ENCODE results near the gene AP3M1.

The AP3M1 gene

GRCh38 chr10:74117738-74118137 lies 32.9 kb downstream of the AP3M1 start:
- Mint-ChIP-seq H3K27me3 (no peaks in the 10 kb centered on the region), H3K36me3 (peaks cover 77% of the 10 kb centered on the region), H3K4me1 (no peaks in the 10 kb centered on the region), H3K9me3 (no peaks in the 10 kb centered on the region), H3K4me3 (no peak overlapping the region), H3K27ac (no peak overlapping the region)
- CTCF ChIA-PET = no interaction called here
- DNase-seq = no peak

- CTCF ChIA-PET = interaction anchor here (0.7 to 1.1 kb wide), 3 partner anchors 8 to 12 kb away, joined by 3 read pairs; no protein-coding TSS in a partner anchor
- Mint-ChIP-seq H3K27ac (no peak overlapping the region), H3K27me3 (no peaks in the 10 kb centered on the region), H3K4me3 (no peak overlapping the region), H3K9me3 (no peaks in the 10 kb centered on the region), H3K4me1 (no peaks in the 10 kb centered on the region), H3K36me3 (peaks cover 86% of the 10 kb centered on the region)
- no peak for DNase-seq
These were observed 36.6 kb downstream of the AP3M1 start for GRCh38 chr10:74114041-74114448.

- CTCF ChIA-PET = interaction anchor here (0.7 to 1.6 kb wide), 3 partner anchors 10 to 234 kb away, joined by 3 to 4 read pairs (median 3); no protein-coding TSS in a partner anchor
- peaks cover 85% of the 10 kb centered on the region for H3K36me3 Mint-ChIP-seq
These were observed 37.1 kb downstream of the AP3M1 start for GRCh38 chr10:74113546-74113945.

GRCh38 chr10:74111799-74112198 lies 38.8 kb downstream of the AP3M1 start:
- no peak overlapping the region for H3K4me3 Mint-ChIP-seq
- H3K36me3 Mint-ChIP-seq = peaks cover 79% of the 10 kb centered on the region
- CTCF ChIA-PET = interaction anchor here (1.2 kb wide), 1 partner anchor 8 kb away, joined by 3 read pairs; no protein-coding TSS in a partner anchor
- H3K4me1 Mint-ChIP-seq = no peaks in the 10 kb centered on the region
- H3K9me3 Mint-ChIP-seq = no peaks in the 10 kb centered on the region
- H3K27ac Mint-ChIP-seq = no peak overlapping the region
- no peaks in the 10 kb centered on the region for H3K27me3 Mint-ChIP-seq
- DNase-seq = no peak

More at GRCh38 chr10:74113546-74113945, 37.1 kb downstream of the AP3M1 start:
- Mint-ChIP-seq H3K27me3 (no peaks in the 10 kb centered on the region), H3K9me3 (no peaks in the 10 kb centered on the region), H3K4me1 (no peaks in the 10 kb centered on the region), H3K27ac (no peak overlapping the region), H3K4me3 (no peak overlapping the region)
- no peak for DNase-seq

- CTCF ChIA-PET = interaction anchor here (1.0 to 1.6 kb wide), 4 partner anchors 10 to 110 kb away, joined by 3 to 8 read pairs (median 3); no protein-coding TSS in a partner anchor
- Mint-ChIP-seq H3K36me3 (peaks cover 76% of the 10 kb centered on the region), H3K27ac (no peak overlapping the region), H3K4me1 (no peaks in the 10 kb centered on the region), H3K9me3 (no peaks in the 10 kb centered on the region), H3K4me3 (no peak overlapping the region), H3K27me3 (no peaks in the 10 kb centered on the region)
- DNase-seq = no peak
These were observed 40.5 kb downstream of the AP3M1 start for GRCh38 chr10:74110120-74110519.

- H3K27ac Mint-ChIP-seq = no peak overlapping the region
- H3K4me1 Mint-ChIP-seq = no peaks in the 10 kb centered on the region
- no peak for DNase-seq
- no peak overlapping the region for H3K4me3 Mint-ChIP-seq
- H3K36me3 Mint-ChIP-seq = peaks cover 76% of the 10 kb centered on the region
- CTCF ChIA-PET = interaction anchor here (1.0 to 1.6 kb wide), 3 partner anchors 13 to 110 kb away, joined by 3 to 8 read pairs (median 3); no protein-coding TSS in a partner anchor
- H3K27me3 Mint-ChIP-seq = no peaks in the 10 kb centered on the region
- no peaks in the 10 kb centered on the region for H3K9me3 Mint-ChIP-seq
These were observed 41.2 kb downstream of the AP3M1 start for GRCh38 chr10:74109452-74109851.

- H3K36me3 Mint-ChIP-seq = peaks cover 72% of the 10 kb centered on the region
- H3K4me1 Mint-ChIP-seq = no peaks in the 10 kb centered on the region
- CTCF ChIA-PET = interaction anchor here (0.6 to 1.8 kb wide), 6 partner anchors 9 to 221 kb away, joined by 3 to 5 read pairs (median 3); no protein-coding TSS in a partner anchor
- DNase-seq = no peak
- no peaks in the 10 kb centered on the region for H3K27me3 Mint-ChIP-seq
- no peak overlapping the region for H3K27ac Mint-ChIP-seq
- H3K4me3 Mint-ChIP-seq = no peak overlapping the region
- H3K9me3 Mint-ChIP-seq = no peaks in the 10 kb centered on the region
These were observed 43.2 kb downstream of the AP3M1 start for GRCh38 chr10:74107391-74107790.

GRCh38 chr10:74104996-74105395 lies 45.6 kb downstream of the AP3M1 start:
- H3K36me3 Mint-ChIP-seq = peaks cover 52% of the 10 kb centered on the region
- H3K27ac Mint-ChIP-seq = no peak overlapping the region
- no peaks in the 10 kb centered on the region for H3K27me3 Mint-ChIP-seq
- no peaks in the 10 kb centered on the region for H3K4me1 Mint-ChIP-seq
- DNase-seq = no peak
- no peak overlapping the region for H3K4me3 Mint-ChIP-seq
- no peaks in the 10 kb centered on the region for H3K9me3 Mint-ChIP-seq
- CTCF ChIA-PET = interaction anchor here (1.1 to 3.2 kb wide), 5 partner anchors 11 to 219 kb away, joined by 3 to 33 read pairs (median 7); no protein-coding TSS in a partner anchor

GRCh38 chr10:74104480-74104879 lies 46.1 kb downstream of the AP3M1 start:
- no peak overlapping the region for H3K27ac Mint-ChIP-seq
- H3K27me3 Mint-ChIP-seq = no peaks in the 10 kb centered on the region
- no peaks in the 10 kb centered on the region for H3K4me1 Mint-ChIP-seq
- H3K36me3 Mint-ChIP-seq = peaks cover 50% of the 10 kb centered on the region
- no peak for DNase-seq
- CTCF ChIA-PET = interaction anchor here (1.3 to 3.2 kb wide), 6 partner anchors 9 to 218 kb away, joined by 3 to 33 read pairs (median 6); no protein-coding TSS in a partner anchor
- H3K4me3 Mint-ChIP-seq = no peak overlapping the region
- H3K9me3 Mint-ChIP-seq = no peaks in the 10 kb centered on the region

- CTCF ChIA-PET = interaction anchor here (0.6 to 3.2 kb wide), 21 partner anchors 8 to 224 kb away, joined by 3 to 33 read pairs (median 4); no protein-coding TSS in a partner anchor
These were observed 46.9 kb downstream of the AP3M1 start for GRCh38 chr10:74103560-74104258.

GRCh38 chr10:74099836-74100235 lies 50.8 kb downstream of the AP3M1 start:
- H3K4me3 Mint-ChIP-seq = no peak overlapping the region
- peaks cover 52% of the 10 kb centered on the region for H3K36me3 Mint-ChIP-seq
- CTCF ChIA-PET = interaction anchor here (0.9 to 1.6 kb wide), 4 partner anchors 11 to 134 kb away, joined by 3 to 4 read pairs (median 3); no protein-coding TSS in a partner anchor
- H3K9me3 Mint-ChIP-seq = no peaks in the 10 kb centered on the region
- H3K27me3 Mint-ChIP-seq = no peaks in the 10 kb centered on the region
- no peak for DNase-seq
- H3K27ac Mint-ChIP-seq = no peak overlapping the region
- peaks cover 7% of the 10 kb centered on the region for H3K4me1 Mint-ChIP-seq

More at GRCh38 chr10:74103560-74104258, 46.9 kb downstream of the AP3M1 start:
- no peak overlapping the region for H3K27ac Mint-ChIP-seq
- H3K4me3 Mint-ChIP-seq = no peak overlapping the region
- H3K36me3 Mint-ChIP-seq = peaks cover 50% of the 10 kb centered on the region
- DNase-seq = no peak
- H3K27me3 Mint-ChIP-seq = no peaks in the 10 kb centered on the region
- peaks cover 6% of the 10 kb centered on the region for H3K4me1 Mint-ChIP-seq
- H3K9me3 Mint-ChIP-seq = no peaks in the 10 kb centered on the region

GRCh38 chr10:74099420-74099819 lies 51.2 kb downstream of the AP3M1 start:
- peaks cover 50% of the 10 kb centered on the region for H3K36me3 Mint-ChIP-seq
- H3K27me3 Mint-ChIP-seq = no peaks in the 10 kb centered on the region
- H3K27ac Mint-ChIP-seq = no peak overlapping the region
- H3K4me3 Mint-ChIP-seq = no peak overlapping the region
- peaks cover 7% of the 10 kb centered on the region for H3K4me1 Mint-ChIP-seq
- H3K9me3 Mint-ChIP-seq = no peaks in the 10 kb centered on the region
- DNase-seq = no peak
- CTCF ChIA-PET = interaction anchor here (0.6 to 1.8 kb wide), 4 partner anchors 8 to 78 kb away, joined by 3 to 5 read pairs (median 4); no protein-coding TSS in a partner anchor

GRCh38 chr10:74097776-74098175 lies 52.9 kb downstream of the AP3M1 start:
- Mint-ChIP-seq H3K36me3 (peaks cover 43% of the 10 kb centered on the region), H3K27ac (no peak overlapping the region)
- CTCF ChIA-PET = interaction anchor here (0.6 to 1.8 kb wide), 4 partner anchors 10 to 97 kb away, joined by 3 to 5 read pairs (median 4); no protein-coding TSS in a partner anchor

GRCh38 chr10:74096777-74097176 lies 53.9 kb downstream of the AP3M1 start:
- Mint-ChIP-seq H3K27me3 (no peaks in the 10 kb centered on the region), H3K9me3 (no peaks in the 10 kb centered on the region), H3K27ac (no peak overlapping the region), H3K36me3 (peaks cover 48% of the 10 kb centered on the region), H3K4me1 (peaks cover 7% of the 10 kb centered on the region), H3K4me3 (no peak overlapping the region)
- CTCF ChIA-PET = interaction anchor here (0.9 to 1.8 kb wide), 2 partner anchors 10 to 250 kb away, joined by 3 to 5 read pairs; no protein-coding TSS in a partner anchor
- DNase-seq = no peak

More at GRCh38 chr10:74097776-74098175, 52.9 kb downstream of the AP3M1 start:
- Mint-ChIP-seq H3K27me3 (no peaks in the 10 kb centered on the region), H3K4me3 (no peak overlapping the region), H3K9me3 (no peaks in the 10 kb centered on the region), H3K4me1 (peaks cover 7% of the 10 kb centered on the region)
- no peak for DNase-seq
